OCI-LY7 (cell line): ENCODE results near the gene AEN. TPM values are rescaled to one million over a fixed set of nuclear protein-coding genes. Genes with fewer than 3 reads are reported as not detected.

Source experiments
- BruUV-seq: library from RNA; stranded (reverse); fragments of 400-500 nt; replicated peaks from 2 replicates; lab custom pipeline; 2021; lab: Mats Ljungman, UMichigan
- CTCF ChIA-PET: fragments of 300-600 bp; sonication (Branson Sonifier 250); formaldehyde crosslinking; loops from one replicate; lab custom pipeline; 2022; ENCODE audit warnings: antibody characterized with exemption; ENCODE audit not compliant: unreplicated experiment; lab: Charles Lee
- POLR2A ChIA-PET: fragments of 300-600 bp; sonication (Branson Sonifier 250); formaldehyde crosslinking; loops from one replicate; lab custom pipeline; 2022; ENCODE audit warnings: antibody characterized with exemption; lab: Charles Lee
- DNase-seq: peaks from one replicate; pipeline ENCODE4 v3.0.0-alpha.2; 2015; ENCODE audit warnings: low spot score
- H2AFZ ChIP-seq: fragments of 200-600 bp; sonication (generic), shearing (Covaris generic); 2 replicates; pipeline ENCODE4 v1.6.1; 2014; ENCODE audit warnings: mild to moderate bottlenecking, antibody characterized with exemption, low read length, moderate library complexity
- H3K27ac ChIP-seq: fragments of 200-600 bp; sonication (generic); 2 replicates; pipeline ENCODE4 v1.5.1; 2014; ENCODE audit warnings: mixed run types, low read depth, mild to moderate bottlenecking, moderate library complexity, low read length, inconsistent platforms; ENCODE audit not compliant: poor library complexity, severe bottlenecking
- H3K36me3 ChIP-seq: fragments of 200-600 bp; sonication (generic); 2 replicates; pipeline ENCODE4 v1.6.1; 2014; ENCODE audit warnings: mild to moderate bottlenecking, antibody characterized with exemption, low read length, moderate library complexity, mixed read lengths; ENCODE audit not compliant: insufficient read depth
- H3K4me1 ChIP-seq: fragments of 200-600 bp; sonication (generic); 2 replicates; pipeline ENCODE4 v1.5.1; 2014; ENCODE audit warnings: mild to moderate bottlenecking, low read length; ENCODE audit not compliant: insufficient read depth, poor library complexity, severe bottlenecking
- H3K4me2 ChIP-seq: fragments of 200-600 bp; sonication (generic); 2 replicates; pipeline ENCODE4 v1.6.1; 2014; ENCODE audit warnings: mild to moderate bottlenecking, low read length
- H3K4me3 ChIP-seq: fragments of 200-600 bp; sonication (generic); 2 replicates; pipeline ENCODE4 v1.5.1; 2014; ENCODE audit warnings: mild to moderate bottlenecking, low read depth, low read length; ENCODE audit not compliant: poor library complexity, severe bottlenecking
- H3K79me2 ChIP-seq: fragments of 200-600 bp; sonication (generic); 2 replicates; pipeline ENCODE4 v1.6.1; 2016; ENCODE audit warnings: low read depth, mild to moderate bottlenecking, low read length, moderate library complexity, mixed read lengths; ENCODE audit not compliant: insufficient read depth
- H3K9me2 ChIP-seq: fragments of 200-600 bp; sonication (generic); 2 replicates; pipeline ENCODE4 v1.6.1; 2016; ENCODE audit warnings: mild to moderate bottlenecking, low read length, mixed read lengths; ENCODE audit not compliant: insufficient read depth
- H3K9me3 ChIP-seq: fragments of 200-600 bp; sonication (generic); 2 replicates; pipeline ENCODE4 v1.6.1; 2014; ENCODE audit warnings: mild to moderate bottlenecking, mixed run types, low read length, mixed read lengths
- H4K20me1 ChIP-seq: fragments of 200-600 bp; sonication (generic); 2 replicates; pipeline ENCODE4 v1.6.1; 2014; ENCODE audit warnings: mild to moderate bottlenecking, antibody characterized with exemption, low read length, moderate library complexity, mixed read lengths; ENCODE audit not compliant: insufficient read depth
- EZH2phosphoT487 ChIP-seq: fragments of 200-600 bp; sonication (generic); IDR thresholded peaks from 2 replicates; pipeline ENCODE4 v1.6.1; 2018; ENCODE audit warnings: low read depth, borderline replicate concordance, mild to moderate bottlenecking, mixed run types, antibody characterized with exemption, low read length, moderate library complexity, mixed read lengths
- intact Hi-C: fragments of 100-400 bp; cut with micrococcal nuclease; formaldehyde crosslinking; loops from one replicate; pipeline ENCODE4 v1.10.0; 2022; ENCODE audit not compliant: unreplicated experiment
- total RNA-seq, 2 experiments: library from RNA; depleted of rRNA in 1 of 2; stranded (reverse); fragments of >200 nt in 1 of 2; shearing (Covaris generic) in 1 of 2; gene quantifications; 2 replicates each; pipeline ENCODE4 v1.2.3, GENCODE V29; 2014 to 2022
- TF ChIP-seq, protein P1 (sequence below): fragments of 200-600 bp; sonication (generic); conservative IDR thresholded peaks from 2 replicates; pipeline ENCODE4 v1.5.1; 2014; ENCODE audit warnings: mild to moderate bottlenecking, antibody characterized with exemption, low read length, moderate library complexity, mixed read lengths

Gene AEN
- total RNA-seq, 2 experiments from 2014 or later = 43.1 to 66.6 TPM

DNA sequence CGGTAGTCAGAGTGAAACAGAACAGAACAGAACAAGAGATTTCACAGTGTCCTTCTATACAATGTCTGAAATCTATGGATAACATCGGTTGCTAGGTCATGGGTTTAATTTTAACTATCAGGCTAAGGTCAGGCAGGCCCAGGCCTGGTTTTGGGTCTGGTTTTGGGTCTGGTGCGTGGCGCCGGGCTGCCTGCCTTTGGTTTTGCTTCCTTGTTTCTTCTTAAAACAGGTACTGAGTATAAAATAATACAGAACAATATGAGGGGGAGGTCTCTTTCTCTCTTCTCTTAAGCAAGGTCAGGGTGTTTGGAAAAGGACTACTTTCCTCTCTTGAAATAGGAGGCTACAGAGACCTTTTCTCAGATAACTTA lies 1.4 kb downstream of the AEN start:
- Histone ChIP-seq H3K9me2 (no peaks in the 10 kb centered on the region), H4K20me1 (peaks cover 41% of the 10 kb centered on the region), H3K79me2 (peaks cover 64% of the 10 kb centered on the region), H3K4me2 (peak overlapping the region; percentile 94), H3K4me3 (peak overlapping the region; percentile 99), H3K9me3 (no peaks in the 10 kb centered on the region), H3K27ac (peak overlapping the region; percentile 73), H3K4me1 (peaks cover 51% of the 10 kb centered on the region), H3K36me3 (peaks cover 49% of the 10 kb centered on the region), H2AFZ (no peak overlapping the region)
- ChIA-PET POLR2A (interaction anchor here (0.8 to 2.0 kb wide), 4 partner anchors 14 to 155 kb away, joined by 3 to 5 read pairs (median 4); partner anchors contain the start of genes ISG20, MRPL46 and MRPS11), CTCF (interaction anchor here (1.0 kb wide), 1 partner anchor 13 kb away, joined by 3 read pairs; no protein-coding TSS in a partner anchor)
- DNase-seq = no peak
- no TSS peak for BruUV-seq
- TF ChIP-seq, protein P1, sequence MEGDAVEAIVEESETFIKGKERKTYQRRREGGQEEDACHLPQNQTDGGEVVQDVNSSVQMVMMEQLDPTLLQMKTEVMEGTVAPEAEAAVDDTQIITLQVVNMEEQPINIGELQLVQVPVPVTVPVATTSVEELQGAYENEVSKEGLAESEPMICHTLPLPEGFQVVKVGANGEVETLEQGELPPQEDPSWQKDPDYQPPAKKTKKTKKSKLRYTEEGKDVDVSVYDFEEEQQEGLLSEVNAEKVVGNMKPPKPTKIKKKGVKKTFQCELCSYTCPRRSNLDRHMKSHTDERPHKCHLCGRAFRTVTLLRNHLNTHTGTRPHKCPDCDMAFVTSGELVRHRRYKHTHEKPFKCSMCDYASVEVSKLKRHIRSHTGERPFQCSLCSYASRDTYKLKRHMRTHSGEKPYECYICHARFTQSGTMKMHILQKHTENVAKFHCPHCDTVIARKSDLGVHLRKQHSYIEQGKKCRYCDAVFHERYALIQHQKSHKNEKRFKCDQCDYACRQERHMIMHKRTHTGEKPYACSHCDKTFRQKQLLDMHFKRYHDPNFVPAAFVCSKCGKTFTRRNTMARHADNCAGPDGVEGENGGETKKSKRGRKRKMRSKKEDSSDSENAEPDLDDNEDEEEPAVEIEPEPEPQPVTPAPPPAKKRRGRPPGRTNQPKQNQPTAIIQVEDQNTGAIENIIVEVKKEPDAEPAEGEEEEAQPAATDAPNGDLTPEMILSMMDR = no peak
- no peak for TF ChIP-seq EZH2phosphoT487
- intact Hi-C loops = loop anchor here (2.0 to 10.0 kb wide), 5 partner anchors 75 to 462 kb away; partner anchors contain the start of genes ABHD2 and DET1

DNA sequence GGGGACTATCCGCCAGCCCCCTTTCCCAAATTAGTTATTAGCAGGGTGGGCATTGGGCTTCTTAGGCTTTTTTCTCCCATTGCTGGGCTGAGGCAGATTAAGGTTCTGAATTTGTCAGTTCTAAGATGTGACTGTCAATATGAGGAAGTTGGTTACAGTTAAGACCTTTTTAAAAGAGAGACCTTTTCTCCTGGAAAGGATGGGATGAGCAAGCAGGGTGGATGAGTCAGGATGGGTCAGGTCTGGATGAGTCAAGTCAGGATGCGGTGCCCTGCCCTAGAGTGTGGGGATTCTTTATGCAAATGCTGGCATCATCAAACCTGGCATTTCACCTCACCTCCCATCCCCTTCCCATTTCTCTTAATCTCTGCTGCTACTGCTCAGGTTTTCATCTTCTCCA lies 1.9 kb downstream of the AEN start:
- Histone ChIP-seq H3K4me2 (peak overlapping the region; percentile 94), H3K9me3 (no peaks in the 10 kb centered on the region), H3K27ac (peak overlapping the region; percentile 73), H3K36me3 (peaks cover 53% of the 10 kb centered on the region), H4K20me1 (peaks cover 46% of the 10 kb centered on the region), H3K4me1 (peaks cover 56% of the 10 kb centered on the region), H3K79me2 (peaks cover 69% of the 10 kb centered on the region), H2AFZ (no peak overlapping the region), H3K4me3 (peak overlapping the region; percentile 99), H3K9me2 (no peaks in the 10 kb centered on the region)
- CTCF ChIA-PET = no interaction called here
- DNase-seq = no peak
- no TSS peak for BruUV-seq
- POLR2A ChIA-PET = no interaction called here
- intact Hi-C loops = loop anchor here (2.0 to 10.0 kb wide), 5 partner anchors 76 to 462 kb away; partner anchors contain the start of genes ABHD2 and DET1
- TF ChIP-seq EZH2phosphoT487 = no peak
- TF ChIP-seq, protein P1 = no peak

GRCh38 chr15:88623632-88624031 lies 2.5 kb downstream of the AEN start:
- Histone ChIP-seq H2AFZ (no peak overlapping the region), H4K20me1 (peaks cover 52% of the 10 kb centered on the region), H3K9me2 (no peaks in the 10 kb centered on the region), H3K36me3 (peaks cover 59% of the 10 kb centered on the region), H3K27ac (peak overlapping the region; percentile 73), H3K79me2 (peaks cover 74% of the 10 kb centered on the region), H3K4me3 (peak overlapping the region; percentile 99), H3K4me1 (peaks cover 59% of the 10 kb centered on the region), H3K9me3 (no peaks in the 10 kb centered on the region), H3K4me2 (peak overlapping the region; percentile 94)
- TF ChIP-seq, protein P1 = no peak
- TF ChIP-seq EZH2phosphoT487 = no peak
- ChIA-PET POLR2A (interaction anchor here (0.7 to 1.3 kb wide), 3 partner anchors 12 to 129 kb away, joined by 3 to 6 read pairs (median 3); no protein-coding TSS in a partner anchor), CTCF (interaction anchor here (1.2 to 1.6 kb wide), 2 partner anchors 24 to 40 kb away, joined by 6 to 12 read pairs; no protein-coding TSS in a partner anchor)
- DNase-seq = no peak
- intact Hi-C loops = loop anchor here (1.0 to 10.0 kb wide), 9 partner anchors 15 to 461 kb away; partner anchors contain the start of genes ABHD2 and DET1
- BruUV-seq = no TSS peak
